ENCODE measurements around the gene PROSER3.

Gene PROSER3

DNA sequence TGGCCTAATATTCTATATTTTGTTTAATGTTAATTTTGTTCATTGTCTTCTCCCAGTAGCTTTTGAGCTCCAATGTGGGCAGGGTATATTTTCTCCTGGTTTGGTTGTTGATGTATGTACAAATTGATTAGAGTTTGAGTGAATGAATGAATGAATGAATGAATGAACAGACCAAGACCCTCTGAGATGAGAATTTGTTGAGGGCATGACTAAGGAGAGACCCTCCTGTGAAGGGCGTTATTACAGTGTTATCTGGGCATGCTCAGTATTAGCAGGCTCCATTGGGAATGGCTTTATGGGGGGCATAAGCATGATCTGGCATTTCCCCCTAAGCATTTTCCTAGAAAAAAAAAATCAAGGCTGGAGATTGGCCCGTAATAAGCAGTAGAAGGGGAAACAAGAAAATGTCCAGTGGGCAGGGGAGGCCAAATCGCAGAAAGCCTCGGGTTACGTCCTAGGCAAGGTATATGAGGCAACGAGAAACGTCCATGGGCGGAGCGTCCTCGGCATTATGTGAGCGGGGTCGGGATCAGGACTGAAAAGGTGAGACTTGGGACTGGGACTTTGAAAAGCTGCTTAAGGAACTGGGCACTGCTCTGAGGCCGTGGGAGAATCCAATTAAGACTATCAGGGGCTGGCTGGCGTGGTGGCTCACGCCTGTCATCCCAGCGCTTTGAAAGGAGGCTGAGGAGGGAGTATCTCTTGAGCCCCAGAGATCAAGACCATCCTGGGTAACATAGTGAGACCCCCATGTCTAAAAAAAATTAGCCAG is 16.5 kb downstream of the PROSER3 start:
- TF ChIP-seq, protein P1, sequence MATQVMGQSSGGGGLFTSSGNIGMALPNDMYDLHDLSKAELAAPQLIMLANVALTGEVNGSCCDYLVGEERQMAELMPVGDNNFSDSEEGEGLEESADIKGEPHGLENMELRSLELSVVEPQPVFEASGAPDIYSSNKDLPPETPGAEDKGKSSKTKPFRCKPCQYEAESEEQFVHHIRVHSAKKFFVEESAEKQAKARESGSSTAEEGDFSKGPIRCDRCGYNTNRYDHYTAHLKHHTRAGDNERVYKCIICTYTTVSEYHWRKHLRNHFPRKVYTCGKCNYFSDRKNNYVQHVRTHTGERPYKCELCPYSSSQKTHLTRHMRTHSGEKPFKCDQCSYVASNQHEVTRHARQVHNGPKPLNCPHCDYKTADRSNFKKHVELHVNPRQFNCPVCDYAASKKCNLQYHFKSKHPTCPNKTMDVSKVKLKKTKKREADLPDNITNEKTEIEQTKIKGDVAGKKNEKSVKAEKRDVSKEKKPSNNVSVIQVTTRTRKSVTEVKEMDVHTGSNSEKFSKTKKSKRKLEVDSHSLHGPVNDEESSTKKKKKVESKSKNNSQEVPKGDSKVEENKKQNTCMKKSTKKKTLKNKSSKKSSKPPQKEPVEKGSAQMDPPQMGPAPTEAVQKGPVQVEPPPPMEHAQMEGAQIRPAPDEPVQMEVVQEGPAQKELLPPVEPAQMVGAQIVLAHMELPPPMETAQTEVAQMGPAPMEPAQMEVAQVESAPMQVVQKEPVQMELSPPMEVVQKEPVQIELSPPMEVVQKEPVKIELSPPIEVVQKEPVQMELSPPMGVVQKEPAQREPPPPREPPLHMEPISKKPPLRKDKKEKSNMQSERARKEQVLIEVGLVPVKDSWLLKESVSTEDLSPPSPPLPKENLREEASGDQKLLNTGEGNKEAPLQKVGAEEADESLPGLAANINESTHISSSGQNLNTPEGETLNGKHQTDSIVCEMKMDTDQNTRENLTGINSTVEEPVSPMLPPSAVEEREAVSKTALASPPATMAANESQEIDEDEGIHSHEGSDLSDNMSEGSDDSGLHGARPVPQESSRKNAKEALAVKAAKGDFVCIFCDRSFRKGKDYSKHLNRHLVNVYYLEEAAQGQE (IDR thresholded peaks at IDR 0.05; ENCODE audit: low read depth), result no peak
- TF ChIP-seq ZBTB7A (IDR thresholded peaks at IDR 0.05; ENCODE audit: low read depth), result 0 out of 2 replicates have a peak, but pooled peaks have one; percentile 29

DNA sequence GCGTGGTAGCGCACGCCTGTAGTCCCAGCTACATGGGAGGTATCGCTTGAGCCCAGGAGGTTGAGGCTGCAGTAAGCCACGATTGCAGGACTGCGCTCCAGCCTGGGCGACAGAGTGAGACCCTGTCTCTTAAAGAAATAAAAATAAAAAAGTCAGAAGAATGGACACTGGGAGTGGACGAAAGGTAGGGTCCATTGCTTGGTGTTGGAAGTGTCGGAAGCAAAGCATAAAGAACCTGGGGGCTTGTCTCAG is 17.0 kb downstream of the PROSER3 start:
- TF ChIP-seq EP300 (IDR thresholded peaks at IDR 0.05; ENCODE audit: borderline replicate concordance), result no peak
- TF ChIP-seq TEAD4 (IDR thresholded peaks at IDR 0.05), result no peak
- no peak for TF ChIP-seq FOXM1 (IDR thresholded peaks at IDR 0.05; ENCODE audit: borderline replicate concordance, low read depth)
- no peak for TF ChIP-seq YY1 (IDR thresholded peaks at IDR 0.05; ENCODE audit: low read depth)
- no peak for TF ChIP-seq TCF12 (IDR thresholded peaks at IDR 0.05; ENCODE audit: low read depth)
- no peak for TF ChIP-seq CREB1 (IDR thresholded peaks at IDR 0.05; ENCODE audit: low read depth)
- TF ChIP-seq EGR1 (IDR thresholded peaks at IDR 0.05), result no peak
- TF ChIP-seq, protein P1 (IDR thresholded peaks at IDR 0.05; ENCODE audit: low read depth), result no peak
- no peak for TF ChIP-seq CEBPB (IDR thresholded peaks at IDR 0.05)
- TF ChIP-seq, protein P2, sequence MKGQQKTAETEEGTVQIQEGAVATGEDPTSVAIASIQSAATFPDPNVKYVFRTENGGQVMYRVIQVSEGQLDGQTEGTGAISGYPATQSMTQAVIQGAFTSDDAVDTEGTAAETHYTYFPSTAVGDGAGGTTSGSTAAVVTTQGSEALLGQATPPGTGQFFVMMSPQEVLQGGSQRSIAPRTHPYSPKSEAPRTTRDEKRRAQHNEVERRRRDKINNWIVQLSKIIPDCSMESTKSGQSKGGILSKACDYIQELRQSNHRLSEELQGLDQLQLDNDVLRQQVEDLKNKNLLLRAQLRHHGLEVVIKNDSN (IDR thresholded peaks at IDR 0.05), result no peak
- TF ChIP-seq NFIC (IDR thresholded peaks at IDR 0.05), result no peak
- no peak for TF ChIP-seq RAD21 (IDR thresholded peaks at IDR 0.05; ENCODE audit: low read depth)
- TF ChIP-seq, protein P3, sequence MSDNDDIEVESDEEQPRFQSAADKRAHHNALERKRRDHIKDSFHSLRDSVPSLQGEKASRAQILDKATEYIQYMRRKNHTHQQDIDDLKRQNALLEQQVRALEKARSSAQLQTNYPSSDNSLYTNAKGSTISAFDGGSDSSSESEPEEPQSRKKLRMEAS (IDR thresholded peaks at IDR 0.05), result no peak
- no peak for TF ChIP-seq TAF1 (IDR thresholded peaks at IDR 0.05; ENCODE audit: low read depth)
- TF ChIP-seq ZBTB7A (IDR thresholded peaks at IDR 0.05; ENCODE audit: low read depth), result no peak; the same call in 1 of the 2 replicates

DNA sequence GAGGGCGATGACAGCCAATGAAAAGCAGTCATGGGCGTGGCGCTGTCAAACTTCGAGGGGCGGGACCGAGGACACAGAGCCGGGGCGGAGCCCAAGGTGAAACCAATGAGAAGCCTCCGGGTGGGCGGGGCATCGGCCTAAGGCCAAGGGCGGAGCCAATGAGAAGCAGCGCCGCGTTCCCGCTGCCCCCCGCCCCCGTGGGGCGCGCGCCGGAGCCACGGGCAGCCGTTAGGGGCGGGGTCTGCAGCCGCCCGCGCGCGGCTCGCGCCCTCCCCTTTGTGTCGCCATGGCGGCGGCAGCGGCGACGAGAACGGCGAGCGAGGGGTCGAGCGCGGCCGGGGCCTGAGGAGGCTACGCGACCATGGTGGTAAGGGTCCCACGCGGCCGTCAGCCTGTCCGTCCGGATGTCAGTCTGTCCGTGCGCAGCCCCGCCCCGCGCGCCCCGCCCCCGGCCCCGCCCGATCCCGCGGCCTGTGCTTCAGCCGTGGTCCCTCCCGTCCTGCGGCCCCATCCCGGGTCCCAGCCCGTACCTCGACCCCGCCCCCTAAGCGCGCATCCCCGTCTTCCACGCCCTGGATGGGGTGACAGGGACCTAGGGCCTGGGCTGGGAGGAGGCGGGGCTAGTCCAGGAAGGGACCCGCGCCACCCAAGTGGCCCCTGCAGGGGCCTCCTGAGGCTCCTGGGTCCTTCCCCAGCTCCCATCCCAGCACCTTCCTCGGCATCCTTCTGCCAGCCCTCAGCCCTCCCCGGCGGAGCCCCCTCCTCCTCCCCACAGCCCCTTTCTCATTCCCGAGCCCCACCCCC is 17.5 kb downstream of the PROSER3 start, which contains the start of gene ARHGAP33:
TSS of gene ARHGAP33 (plus strand) at position 267 of the 804 bp plus-strand sequence. CDS start at position 362, 95 bp downstream.
- TF ChIP-seq CEBPB (IDR thresholded peaks at IDR 0.05) (no peak), YY1 (IDR thresholded peaks at IDR 0.05; ENCODE audit: low read depth) (peak; percentile 76), EGR1 (IDR thresholded peaks at IDR 0.05) (no peak)
- TF ChIP-seq, protein P3 (IDR thresholded peaks at IDR 0.05), result no peak
- TF ChIP-seq, protein P1 (IDR thresholded peaks at IDR 0.05; ENCODE audit: low read depth), result no peak

DNA sequence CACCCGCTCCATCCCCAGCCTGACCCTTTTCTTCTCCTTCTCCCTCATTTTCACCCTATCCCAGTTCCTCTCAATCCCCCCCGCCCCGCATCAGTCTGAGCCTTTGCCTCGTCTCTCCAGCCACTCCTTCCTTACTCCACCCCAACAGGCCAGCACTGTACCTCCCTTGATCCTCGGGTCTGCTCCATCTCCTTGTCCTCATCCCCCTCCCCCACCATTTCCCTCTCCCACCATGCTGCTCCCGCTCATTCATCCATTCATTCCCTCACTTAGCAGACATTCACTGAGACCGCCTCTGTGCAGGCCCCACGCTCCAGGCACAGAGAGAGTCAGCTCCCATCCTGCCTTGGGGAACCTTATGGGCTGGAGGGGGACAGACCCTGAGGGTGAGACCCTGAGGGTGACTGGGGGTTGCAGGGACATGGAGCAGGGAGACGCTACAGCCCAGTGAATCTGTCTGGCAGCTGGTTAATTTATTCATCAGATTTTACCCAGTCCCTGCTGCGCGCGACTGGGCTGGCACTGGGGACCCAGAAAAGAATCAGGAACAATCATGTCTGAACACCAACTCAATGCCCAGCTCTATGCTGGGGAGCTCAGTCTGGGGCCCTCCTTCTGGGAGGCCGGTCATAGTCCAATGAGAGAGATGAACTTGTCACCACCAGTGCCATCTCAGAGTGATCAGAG is 18.3 kb downstream of the PROSER3 start:
- TF ChIP-seq, protein P3 (IDR thresholded peaks at IDR 0.05), result no peak
- TF ChIP-seq YY1 (IDR thresholded peaks at IDR 0.05; ENCODE audit: low read depth), result no peak
- TF ChIP-seq, protein P2 (IDR thresholded peaks at IDR 0.05), result no peak
- no peak for TF ChIP-seq ZBTB7A (IDR thresholded peaks at IDR 0.05; ENCODE audit: low read depth)
- no peak for TF ChIP-seq TAF1 (IDR thresholded peaks at IDR 0.05; ENCODE audit: low read depth)
- TF ChIP-seq EP300 (IDR thresholded peaks at IDR 0.05; ENCODE audit: borderline replicate concordance), result no peak
- TF ChIP-seq RAD21 (IDR thresholded peaks at IDR 0.05; ENCODE audit: low read depth), result no peak

All from Ishikawa (cell line).